Esophagus muscularis mucosa (tissue), 4 donors: Measurements from ENCODE around the gene PDIA5. TPM values are rescaled to one million over a fixed set of nuclear protein-coding genes. Genes with fewer than 3 reads are reported as not detected.

Experiments
- DNase-seq: peaks from one replicate; pipeline ENCODE4 v3.0.0-alpha.2; 2017; ENCODE audit errors: extremely low spot score
- H3K27ac ChIP-seq, 4 donors: fragments of 200-600 bp; sonication (generic); replicated peaks in 1 of 4; 1 replicate in 3 of 4; 2 replicates in 1 of 4; pipeline ENCODE4 v1.5.1; 2016 to 2019; ENCODE audit warnings: mild to moderate bottlenecking in 1 of 4
- H3K27me3 ChIP-seq, 4 donors: fragments of 200-600 bp; sonication (generic); one replicate each; pipeline versions ENCODE4 v1.5.1 to v1.6.0; 2016 to 2019
- H3K36me3 ChIP-seq, 4 donors: fragments of 200-600 bp; sonication (generic); one replicate each; pipeline ENCODE4 v1.5.1; 2016 to 2019
- H3K4me1 ChIP-seq, 4 donors: fragments of 200-600 bp; sonication (generic); one replicate each; pipeline ENCODE4 v1.5.1; 2016 to 2019
- H3K4me3 ChIP-seq, 4 donors: fragments of 200-600 bp; sonication (generic); 1 replicate in 2 of 4; 2 replicates in 2 of 4; pipeline ENCODE4 v1.5.1; 2016 to 2019; ENCODE audit warnings: mild to moderate bottlenecking in 4 of 4, moderate library complexity in 1 of 4
- H3K9me3 ChIP-seq, 4 donors: fragments of 200-600 bp; sonication (generic); 1 replicate in 3 of 4; 2 replicates in 1 of 4; pipeline ENCODE4 v1.5.1; 2016 to 2019
- EP300 ChIP-seq: sonication (generic); formaldehyde crosslinking; IDR thresholded peaks from one replicate; pipeline ENCODE4 v1.6.1; 2017; ENCODE audit warnings: antibody characterized with exemption
- POLR2A ChIP-seq: fragments of 450-650 bp; IDR thresholded peaks from one replicate; pipeline ENCODE4 v1.6.1; 2017; ENCODE audit warnings: antibody characterized with exemption, moderate library complexity, mild to moderate bottlenecking, low read depth
- POLR2AphosphoS5 ChIP-seq, 2 donors: sonication (generic); formaldehyde crosslinking; IDR thresholded peaks; one replicate each; pipeline ENCODE4 v1.6.1; 2017; ENCODE audit warnings: antibody characterized with exemption in 2 of 2
- WGBS: methylation state at CpG from one replicate; pipeline ENCODE4 v1.1.5; 2018; 5-methylcytosine and 5-hydroxymethylcytosine counted together
- intact Hi-C: fragments of 100-400 bp; cut with DNase I; formaldehyde crosslinking; loops from one replicate; pipeline ENCODE4 v1.15.1; 2023
- total RNA-seq, 4 donors: library from RNA; depleted of rRNA; stranded (reverse); fragments of >200 nt; gene quantifications; one replicate each; pipeline versions ENCODE4 v1.1.0 to v1.2.1, GENCODE V29; 2016
- TF ChIP-seq, protein P1 (sequence below), 3 experiments: fragments of 200-600 bp in 2 of 3; fragments of 450-650 bp in 1 of 3; sonication (generic) in 2 of 3; IDR thresholded peaks; one replicate each; pipeline ENCODE4 v1.5.1; 2017 to 2019; ENCODE audit warnings: antibody characterized with exemption in 3 of 3, mild to moderate bottlenecking in 2 of 3, moderate library complexity in 1 of 3

The PDIA5 gene
- total RNA-seq, 4 donors from 2014 or later = 12.5 to 16.4 (median 15.1) TPM

DNA sequence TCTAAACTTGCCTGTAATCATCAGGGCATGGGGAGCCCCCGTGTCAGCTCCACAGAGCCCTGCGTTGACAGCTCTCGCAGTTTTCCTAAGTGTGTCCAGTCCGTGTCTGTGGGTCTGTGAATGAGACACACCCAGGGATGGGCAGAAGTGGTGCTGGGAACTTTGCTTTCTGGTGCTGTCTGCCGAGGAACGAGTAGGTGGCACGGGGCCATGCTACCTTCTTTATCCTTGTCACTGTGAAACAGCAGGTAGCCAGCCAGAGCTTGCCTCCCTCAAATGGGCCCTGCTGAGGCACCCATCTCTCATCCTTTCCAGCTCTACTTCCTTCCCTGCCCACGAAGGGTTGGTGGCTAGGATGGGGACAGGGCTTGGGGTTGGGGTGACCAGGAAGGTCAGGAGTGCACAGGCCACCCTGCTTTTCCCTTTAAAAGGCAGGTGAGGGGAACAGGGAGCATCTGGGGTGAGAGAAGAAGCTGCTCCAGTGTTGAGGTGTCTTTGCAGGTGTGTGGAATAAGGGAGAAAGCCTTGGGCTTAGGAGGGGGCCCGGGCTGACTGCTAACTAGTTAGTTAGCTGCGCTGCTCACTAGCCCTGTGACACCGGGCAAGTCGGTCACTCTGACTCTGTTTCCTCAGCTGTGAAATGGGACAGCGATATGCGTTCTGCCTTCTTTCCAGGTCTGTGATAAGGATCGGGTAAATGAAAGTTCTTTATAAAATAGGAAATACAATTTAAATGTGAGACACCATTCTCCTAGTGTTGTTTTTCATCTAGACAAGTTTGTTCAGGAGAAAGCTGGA lies 27.9 kb downstream of the PDIA5 start:
- Histone ChIP-seq H3K27me3 (no peaks in the 10 kb centered on the region), H3K27ac (peak overlapping the region in 2 of 4 donors; percentile 4 to 30), H3K9me3 (no peaks in the 10 kb centered on the region), H3K36me3 (peaks cover 0 to 34% (median 13%) of the 10 kb centered on the region in 4 donors), H3K4me3 (no peak overlapping the region), H3K4me1 (peaks cover 52 to 72% (median 67%) of the 10 kb centered on the region in 4 donors)
- WGBS = 89% methylated on average over 15 of the region's 15 CpGs
- DNase-seq = no peak
- TF ChIP-seq POLR2AphosphoS5 (IDR thresholded peaks at IDR 0.05) (no peak), EP300 (no peak), POLR2A (no peak)
- TF ChIP-seq, protein P1, sequence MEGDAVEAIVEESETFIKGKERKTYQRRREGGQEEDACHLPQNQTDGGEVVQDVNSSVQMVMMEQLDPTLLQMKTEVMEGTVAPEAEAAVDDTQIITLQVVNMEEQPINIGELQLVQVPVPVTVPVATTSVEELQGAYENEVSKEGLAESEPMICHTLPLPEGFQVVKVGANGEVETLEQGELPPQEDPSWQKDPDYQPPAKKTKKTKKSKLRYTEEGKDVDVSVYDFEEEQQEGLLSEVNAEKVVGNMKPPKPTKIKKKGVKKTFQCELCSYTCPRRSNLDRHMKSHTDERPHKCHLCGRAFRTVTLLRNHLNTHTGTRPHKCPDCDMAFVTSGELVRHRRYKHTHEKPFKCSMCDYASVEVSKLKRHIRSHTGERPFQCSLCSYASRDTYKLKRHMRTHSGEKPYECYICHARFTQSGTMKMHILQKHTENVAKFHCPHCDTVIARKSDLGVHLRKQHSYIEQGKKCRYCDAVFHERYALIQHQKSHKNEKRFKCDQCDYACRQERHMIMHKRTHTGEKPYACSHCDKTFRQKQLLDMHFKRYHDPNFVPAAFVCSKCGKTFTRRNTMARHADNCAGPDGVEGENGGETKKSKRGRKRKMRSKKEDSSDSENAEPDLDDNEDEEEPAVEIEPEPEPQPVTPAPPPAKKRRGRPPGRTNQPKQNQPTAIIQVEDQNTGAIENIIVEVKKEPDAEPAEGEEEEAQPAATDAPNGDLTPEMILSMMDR (IDR thresholded peaks at IDR 0.05) = no peak
- intact Hi-C loops = no loop called here

DNA sequence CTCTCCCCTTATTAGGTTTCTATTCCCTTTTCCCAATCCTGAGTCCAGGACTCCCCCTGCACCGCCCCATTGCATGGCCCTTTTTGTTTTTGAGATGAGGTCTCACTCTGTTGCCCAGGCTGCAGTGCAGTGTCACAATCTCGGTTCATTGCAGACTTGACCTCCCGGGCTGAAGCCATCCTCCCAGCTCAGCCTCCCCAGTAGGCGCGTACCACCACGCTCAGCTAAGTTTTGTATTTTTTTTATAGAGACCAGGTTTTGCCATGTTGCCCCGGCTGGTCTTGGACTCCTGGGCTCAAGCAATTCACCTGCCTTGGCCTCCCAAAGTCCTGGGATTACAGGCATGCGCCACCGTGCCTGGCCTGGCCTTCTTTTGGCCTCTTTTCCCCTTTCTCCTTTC lies 29.3 kb downstream of the PDIA5 start:
- H3K27ac ChIP-seq = peak overlapping the region; percentile 66 to 73 (median 66)
- TF ChIP-seq EP300 (no peak), POLR2A (no peak), POLR2AphosphoS5 (IDR thresholded peaks at IDR 0.05) (no peak)
- TF ChIP-seq, protein P1 (IDR thresholded peaks at IDR 0.05) = no peak
- H3K9me3 ChIP-seq = no peaks in the 10 kb centered on the region
- WGBS = 90% methylated on average over 9 of the region's 9 CpGs
- DNase-seq = no peak
- H3K27me3 ChIP-seq = no peaks in the 10 kb centered on the region
- peaks cover 40 to 66% (median 59%) of the 10 kb centered on the region in 4 donors for H3K4me1 ChIP-seq
- H3K4me3 ChIP-seq = no peak overlapping the region
- intact Hi-C loops = no loop called here
- H3K36me3 ChIP-seq = peaks cover 0 to 29% (median 15%) of the 10 kb centered on the region in 4 donors

DNA sequence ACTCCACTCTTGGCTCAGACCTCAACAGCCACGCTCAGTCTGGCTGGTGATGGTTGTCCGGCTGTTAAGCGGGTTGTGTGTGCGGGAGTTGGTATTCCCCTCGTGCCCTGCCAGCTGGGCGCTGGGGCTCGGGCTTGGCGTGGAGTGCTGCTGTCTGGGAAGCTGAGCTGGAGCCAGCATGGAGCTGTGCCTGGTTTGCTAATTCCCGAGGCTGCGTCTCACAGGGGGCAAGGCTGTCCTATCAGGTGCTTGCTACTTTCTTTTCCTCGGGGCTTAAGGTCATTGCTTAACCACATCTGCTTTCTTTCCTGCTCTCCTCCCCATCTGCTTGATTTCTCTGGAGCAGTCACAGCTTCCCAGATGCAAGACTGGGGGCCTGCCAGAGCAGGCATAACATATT lies 29.9 kb downstream of the PDIA5 start:
- DNase-seq = no peak
- Histone ChIP-seq H3K4me3 (peak overlapping the region in 2 of 4 donors; percentile 4 to 18), H3K4me1 (peaks cover 40 to 61% (median 57%) of the 10 kb centered on the region in 4 donors), H3K27ac (peak overlapping the region; percentile 66 to 73 (median 66)), H3K27me3 (no peaks in the 10 kb centered on the region), H3K36me3 (peaks cover 0 to 26% (median 15%) of the 10 kb centered on the region in 4 donors), H3K9me3 (no peaks in the 10 kb centered on the region)
- whole genome bisulfite sequencing = 46% methylated on average over 11 of the region's 11 CpGs
- intact Hi-C loops = no loop called here
- TF ChIP-seq POLR2A (no peak), EP300 (no peak), POLR2AphosphoS5 (IDR thresholded peaks at IDR 0.05) (peak in 1 of 2 donors; percentile 48)

DNA sequence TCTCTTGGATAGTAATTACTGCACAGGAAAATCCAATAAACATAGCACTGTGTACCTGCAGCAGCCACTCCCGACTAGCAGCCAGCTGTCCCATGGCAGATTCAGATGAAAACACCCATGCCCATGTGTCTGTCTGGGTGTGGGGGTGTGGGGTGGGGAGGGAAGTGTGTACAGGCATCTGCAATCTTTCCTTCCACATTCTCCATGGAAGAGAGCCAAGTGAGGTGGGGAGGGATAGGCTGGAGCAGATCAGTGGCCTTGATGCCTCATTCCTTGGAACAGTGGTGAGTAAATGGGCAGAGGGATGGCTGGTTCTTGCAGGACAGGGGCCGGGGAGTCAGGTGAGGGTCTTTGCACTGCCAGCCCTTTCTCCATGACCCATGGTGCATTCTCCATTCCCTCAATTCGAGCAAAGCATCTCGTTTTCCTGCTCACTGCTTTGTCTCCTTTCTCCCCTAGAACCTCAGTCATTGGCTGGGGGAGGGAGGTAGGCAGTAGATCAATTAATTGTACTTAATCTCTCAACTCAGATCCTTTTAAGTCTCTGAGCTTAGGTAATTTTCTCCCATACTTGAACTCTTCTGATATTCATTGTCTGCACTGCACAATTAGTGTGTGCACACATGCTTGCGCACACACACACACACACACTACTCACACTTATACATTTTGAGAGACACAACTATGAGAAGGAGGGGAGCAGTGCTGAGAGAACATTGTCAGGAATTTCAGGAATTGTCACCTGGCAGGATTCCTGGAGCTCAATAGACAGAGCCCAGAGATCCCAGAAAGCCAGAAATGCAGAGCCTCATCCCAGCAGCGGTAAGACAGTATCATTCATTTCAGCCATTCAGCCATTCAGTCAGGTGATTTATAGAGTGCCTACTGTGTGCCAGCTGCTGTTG lies 31.9 kb downstream of the PDIA5 start:
- Histone ChIP-seq H3K9me3 (no peaks in the 10 kb centered on the region), H3K4me3 (no peak overlapping the region), H3K4me1 (peaks cover 40 to 61% (median 58%) of the 10 kb centered on the region in 4 donors), H3K27ac (peak overlapping the region in 3 of 4 donors; percentile 66 to 73 (median 67)), H3K36me3 (peaks cover 0 to 26% (median 18%) of the 10 kb centered on the region in 4 donors), H3K27me3 (no peaks in the 10 kb centered on the region)
- TF ChIP-seq, protein P1 (IDR thresholded peaks at IDR 0.05) = no peak
- TF ChIP-seq POLR2A = no peak
- no peak for TF ChIP-seq POLR2AphosphoS5 (IDR thresholded peaks at IDR 0.05)
- TF ChIP-seq EP300 = no peak
- DNase-seq = no peak
- intact Hi-C loops = no loop called here
- WGBS = 67% methylated on average over 6 of the region's 6 CpGs
